Choroid plexus epithelial cell (primary cell): ENCODE data around the gene THBS1.

Source experiments
- DNase-seq: peaks from one replicate; pipeline ENCODE4 v3.0.0-alpha.2; 2010; ENCODE audit warnings: low read depth
- H3K4me3 ChIP-seq: 2 replicates; pipeline ENCODE4 v1.5.1; 2011; ENCODE audit warnings: low read depth, mild to moderate bottlenecking, control low read depth, low read length, moderate library complexity
- CTCF ChIP-seq: conservative IDR thresholded peaks from 2 replicates; pipeline ENCODE4 v1.5.1; 2011; ENCODE audit warnings: low read depth, mild to moderate bottlenecking, control low read depth, inconsistent platforms, low read length, moderate library complexity

THBS1 gene

GRCh38 chr15:39593656-39594445 is 13.0 kb downstream of the THBS1 start:
- no peak for TF ChIP-seq CTCF
- no peak for DNase-seq
- no peak overlapping the region for H3K4me3 ChIP-seq

- DNase-seq = peak; percentile 65
Observed at GRCh38 chr15:39594446-39595337, 13.8 kb downstream of the THBS1 start.

GRCh38 chr15:39595338-39596221 is 14.7 kb downstream of the THBS1 start:
- no peak for DNase-seq

More at GRCh38 chr15:39594446-39595337, 13.8 kb downstream of the THBS1 start:
- TF ChIP-seq CTCF = no peak
- H3K4me3 ChIP-seq = no peak overlapping the region

GRCh38 chr15:39596358-39597051 is 15.6 kb downstream of the THBS1 start:
- H3K4me3 ChIP-seq = no peak overlapping the region
- DNase-seq = no peak
- TF ChIP-seq CTCF = no peak

More at GRCh38 chr15:39595338-39596221, 14.7 kb downstream of the THBS1 start:
- TF ChIP-seq CTCF = no peak
- H3K4me3 ChIP-seq = no peak overlapping the region

GRCh38 chr15:39597336-39597735 is 16.5 kb downstream of the THBS1 start:
- DNase-seq = no peak
- H3K4me3 ChIP-seq = no peak overlapping the region
- no peak for TF ChIP-seq CTCF

GRCh38 chr15:39597751-39598185 is 16.9 kb downstream of the THBS1 start:
- no peak for TF ChIP-seq CTCF
- DNase-seq = no peak
- no peak overlapping the region for H3K4me3 ChIP-seq
